Left hindlimb (tissue), 1 donor: ENCODE data around the gene HSD11B1.

Experiments
- DNase-seq: peaks from one replicate; pipeline ENCODE4 v3.0.0-alpha.2; 2018

HSD11B1 gene

DNA sequence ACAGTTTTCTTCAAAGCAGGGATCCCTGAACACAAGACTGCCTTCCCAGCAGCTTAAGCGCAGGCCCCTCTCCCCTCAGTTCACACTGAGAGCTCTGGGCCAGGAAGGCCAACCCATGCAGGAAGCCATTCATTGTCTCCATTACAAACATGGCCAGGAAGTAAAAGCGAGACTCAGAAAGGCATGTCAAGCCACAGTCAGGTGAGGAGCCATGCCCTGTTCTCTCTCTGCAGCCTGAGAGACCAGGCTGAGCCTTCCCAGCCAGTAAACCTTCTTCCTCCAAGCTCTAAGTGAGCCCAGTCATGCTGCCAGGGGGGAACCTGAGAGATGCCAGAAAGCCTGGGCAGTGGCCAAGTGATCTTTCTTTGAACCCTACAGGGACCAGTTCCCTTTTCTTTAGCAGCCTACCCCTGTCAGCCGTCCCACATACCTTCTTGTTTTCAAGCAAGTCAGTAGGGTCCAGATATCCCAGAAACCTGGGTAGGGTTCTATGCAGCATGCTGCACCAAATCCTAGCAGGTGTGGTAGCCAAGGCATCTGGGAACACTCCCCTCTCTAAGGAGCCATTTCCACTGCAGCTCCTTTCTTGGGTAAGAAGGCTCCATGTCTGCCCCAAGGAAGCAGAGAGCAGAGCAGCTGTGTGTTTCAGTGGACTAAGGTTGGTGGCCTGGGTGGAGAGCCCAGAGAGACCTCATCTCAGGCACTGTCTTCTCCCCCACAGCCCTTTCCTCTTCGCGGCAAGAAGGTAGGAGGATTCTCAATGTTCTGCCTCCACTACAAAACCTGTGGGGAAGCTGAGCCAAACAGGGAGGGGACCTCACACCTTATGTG lies 52.2 kb downstream of the HSD11B1 start:
- DNase-seq = no peak

DNA sequence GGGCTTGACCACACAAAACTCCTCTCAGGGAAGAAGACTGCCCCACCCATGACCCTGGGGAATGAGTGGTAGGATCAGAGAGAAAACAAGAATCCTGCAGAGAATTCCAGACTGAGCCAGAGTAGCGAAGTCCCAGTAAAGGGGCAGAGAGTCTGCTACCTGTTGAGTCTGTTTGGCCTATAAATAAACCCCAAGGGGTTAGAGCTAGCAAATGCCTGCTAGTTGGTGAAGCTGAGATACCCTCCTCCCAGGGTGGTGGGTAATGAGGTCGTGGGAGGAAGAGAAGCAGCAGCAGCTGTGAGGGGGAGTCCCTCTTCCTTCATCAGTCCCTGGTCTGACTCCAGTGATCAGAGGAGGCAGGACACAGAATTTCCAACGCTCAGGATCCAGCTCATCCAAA lies 53.8 kb downstream of the HSD11B1 start:
- no peak for DNase-seq

DNA sequence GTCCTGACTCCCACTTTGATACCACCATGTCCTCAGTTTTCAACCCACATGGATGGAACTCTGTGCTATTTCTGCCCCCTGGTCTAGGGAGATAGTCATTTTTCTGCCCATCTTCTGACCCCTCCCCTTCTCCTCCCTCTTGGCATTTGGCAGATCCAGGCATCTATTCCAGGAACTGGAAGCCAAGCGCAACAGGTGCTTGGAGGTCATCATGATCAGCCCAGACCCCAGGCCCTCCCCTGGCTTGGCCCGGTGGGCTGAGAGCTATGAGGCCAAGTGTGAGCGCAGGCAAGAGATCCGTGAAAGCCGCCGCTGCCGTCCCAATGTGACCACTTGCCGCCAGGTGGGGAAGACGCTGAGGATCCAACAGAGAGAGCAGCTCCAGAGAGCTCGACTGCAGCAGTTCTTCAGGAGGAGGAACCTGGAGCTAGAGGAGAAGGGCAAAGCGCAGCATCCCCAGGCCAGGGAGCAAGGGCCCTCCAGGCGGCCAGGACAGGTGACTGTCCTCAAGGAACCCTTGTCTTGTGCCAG lies 55.2 kb downstream of the HSD11B1 start:
- no peak for DNase-seq

DNA sequence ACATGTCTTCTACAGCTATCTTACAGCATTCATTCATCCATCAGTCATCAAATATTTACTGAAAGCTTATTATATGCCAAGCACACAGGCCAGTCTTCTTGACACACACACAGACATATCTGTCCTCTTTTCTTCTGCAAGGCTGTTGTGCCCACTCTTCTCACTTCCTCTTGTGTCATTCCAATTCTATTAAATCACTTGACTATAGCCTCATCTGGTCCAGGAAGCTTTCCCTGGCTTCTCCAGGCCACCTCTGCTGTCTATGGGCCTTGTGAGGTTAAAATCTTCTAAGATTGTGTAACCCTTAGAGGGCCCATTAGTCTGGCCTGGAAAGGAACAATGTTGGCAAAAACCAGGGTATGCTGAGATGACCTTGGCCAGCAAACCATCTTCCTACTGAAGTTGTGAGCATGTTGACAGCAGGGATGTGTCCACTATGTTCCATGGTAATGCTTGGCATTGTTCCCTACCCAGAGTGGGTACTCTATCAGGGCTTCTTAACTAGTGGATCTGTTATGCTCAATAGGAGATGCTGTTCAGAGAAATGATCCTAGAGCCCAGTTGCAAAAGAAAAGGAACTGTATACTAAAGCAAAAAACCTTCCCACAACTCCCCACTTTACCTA lies 56.5 kb downstream of the HSD11B1 start:
- DNase-seq = no peak

DNA sequence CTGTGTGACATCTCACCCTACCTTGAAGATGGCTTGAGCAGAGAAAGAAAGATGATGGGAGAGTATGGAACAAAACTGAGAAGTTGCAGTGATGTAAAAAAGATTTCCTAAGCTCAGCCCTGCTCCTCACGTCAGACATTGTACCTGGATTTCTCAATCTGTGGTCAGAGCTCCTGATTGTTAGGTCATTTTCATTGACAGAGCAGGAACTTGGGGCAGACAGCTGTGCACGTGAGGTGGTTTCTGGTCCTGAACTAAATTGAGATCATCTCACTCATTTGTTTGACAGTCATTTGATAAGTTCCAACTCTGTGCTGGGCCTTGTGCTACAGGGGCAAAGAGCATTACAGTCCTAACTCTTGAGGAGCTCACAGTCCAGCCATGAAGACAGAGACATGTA lies 61.4 kb downstream of the HSD11B1 start:
- no peak for DNase-seq

DNA sequence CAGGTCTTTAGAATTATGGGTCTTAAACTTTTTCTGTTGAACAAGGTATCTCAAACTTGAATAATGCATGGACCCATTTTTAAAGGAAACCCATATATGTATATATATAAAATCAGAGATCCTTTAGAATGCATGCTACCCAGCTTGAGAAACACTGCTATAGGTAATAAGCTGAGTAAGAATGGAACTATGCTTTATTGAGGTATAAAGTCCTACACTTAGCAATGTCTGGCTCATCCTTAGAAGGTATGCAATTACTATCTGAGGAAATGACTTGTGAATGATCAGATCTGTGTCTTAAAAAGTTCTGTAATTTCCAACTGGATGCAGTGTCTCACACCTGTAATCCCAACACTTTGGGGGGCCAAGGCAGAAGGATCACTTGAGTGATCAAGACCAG lies 62.5 kb downstream of the HSD11B1 start:
- no peak for DNase-seq

DNA sequence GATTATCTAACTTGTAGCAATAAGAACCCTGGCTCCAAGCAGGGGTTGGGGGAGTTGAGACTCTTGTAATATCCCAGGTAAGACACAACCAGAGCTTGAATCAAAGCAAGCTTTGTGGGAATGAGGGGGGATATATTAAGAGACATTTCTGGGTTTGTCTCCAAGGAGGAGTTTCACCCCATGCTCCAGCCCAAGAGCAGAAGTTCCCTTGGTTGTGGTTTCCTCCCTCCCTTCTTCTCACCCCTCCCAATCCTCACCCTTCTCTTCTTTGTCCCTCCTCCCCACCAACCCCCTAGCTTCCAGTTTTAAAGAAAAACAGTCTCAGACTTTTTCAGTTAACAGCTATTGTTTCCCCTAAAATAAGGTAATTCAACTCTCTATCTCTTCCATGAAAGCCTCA lies 63.1 kb downstream of the HSD11B1 start:
- DNase-seq = no peak

DNA sequence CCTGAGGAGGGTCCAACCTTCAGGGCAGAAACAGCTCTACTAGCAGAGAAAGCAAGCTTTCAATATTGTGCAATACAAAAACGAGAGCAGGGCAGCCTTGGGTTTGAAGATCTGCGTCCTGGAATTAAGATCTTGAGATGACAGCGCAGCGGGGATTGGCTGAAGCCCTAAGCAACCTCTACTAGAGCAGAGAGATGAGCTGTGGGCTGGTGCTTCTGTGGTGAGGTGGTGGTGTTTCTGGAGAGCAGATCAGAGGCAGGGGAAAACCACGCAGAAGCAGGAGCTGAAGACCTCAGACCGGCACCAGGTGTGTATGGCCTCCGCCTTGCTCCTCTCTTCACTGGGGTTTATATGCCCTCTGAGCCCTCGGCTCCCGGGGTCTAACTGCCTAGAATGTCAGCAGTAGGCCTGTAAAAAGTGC lies 63.7 kb downstream of the HSD11B1 start:
- no peak for DNase-seq

DNA sequence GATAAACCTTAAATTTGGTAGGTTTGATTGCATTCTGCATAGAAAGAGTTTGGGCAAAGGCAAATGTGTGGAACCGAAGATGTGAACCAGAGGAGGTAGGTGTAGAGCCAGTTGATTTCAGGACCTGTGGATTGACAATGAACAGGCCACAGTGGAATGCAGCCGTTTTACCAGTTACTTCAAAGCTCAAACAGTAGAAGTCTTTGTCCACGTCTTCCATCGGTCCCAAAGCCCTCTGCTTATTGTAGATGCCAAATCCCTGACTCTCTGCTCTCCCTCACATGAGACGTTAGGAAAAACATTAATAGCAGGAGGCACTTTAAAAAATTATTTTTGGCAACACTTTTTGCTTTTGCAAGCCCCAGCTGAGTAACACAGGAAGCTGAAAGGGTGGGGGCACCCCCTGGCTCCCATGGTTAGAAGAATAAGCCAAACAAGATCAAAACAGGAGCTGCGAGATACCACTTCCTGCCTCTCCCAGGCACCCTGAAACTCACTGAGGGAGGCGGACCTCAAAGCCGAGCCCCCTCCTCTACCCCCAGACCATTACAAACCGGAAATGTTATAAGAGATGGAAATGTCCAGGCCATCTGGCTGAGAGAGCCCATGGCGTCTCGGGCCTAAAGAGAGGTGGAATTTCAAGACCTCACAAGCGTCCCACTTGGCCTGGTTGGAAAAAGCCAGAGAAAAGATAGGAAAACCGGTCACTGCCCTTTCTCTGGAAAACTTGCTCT lies 64.7 kb downstream of the HSD11B1 start:
- DNase-seq = peak; percentile 68

DNA sequence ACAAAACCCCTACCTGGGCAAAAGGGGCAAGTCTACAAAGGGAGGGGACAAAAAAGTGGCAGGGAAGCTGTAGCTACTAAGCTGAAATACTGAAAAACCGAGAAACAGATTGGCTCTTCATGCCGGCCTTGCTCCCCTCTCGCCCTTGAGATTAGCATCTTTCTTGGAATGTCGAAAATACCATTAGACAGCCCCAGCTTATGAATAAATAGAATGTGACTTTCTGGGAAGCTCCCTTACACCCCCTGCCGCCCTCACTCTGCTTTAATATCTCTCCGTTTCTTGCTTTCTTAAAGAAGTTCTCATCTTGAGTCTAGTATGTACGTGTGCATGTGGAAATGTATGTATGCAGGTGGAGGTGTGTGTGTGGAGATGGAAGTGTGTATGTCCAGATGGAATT lies 65.3 kb downstream of the HSD11B1 start:
- no peak for DNase-seq

DNA sequence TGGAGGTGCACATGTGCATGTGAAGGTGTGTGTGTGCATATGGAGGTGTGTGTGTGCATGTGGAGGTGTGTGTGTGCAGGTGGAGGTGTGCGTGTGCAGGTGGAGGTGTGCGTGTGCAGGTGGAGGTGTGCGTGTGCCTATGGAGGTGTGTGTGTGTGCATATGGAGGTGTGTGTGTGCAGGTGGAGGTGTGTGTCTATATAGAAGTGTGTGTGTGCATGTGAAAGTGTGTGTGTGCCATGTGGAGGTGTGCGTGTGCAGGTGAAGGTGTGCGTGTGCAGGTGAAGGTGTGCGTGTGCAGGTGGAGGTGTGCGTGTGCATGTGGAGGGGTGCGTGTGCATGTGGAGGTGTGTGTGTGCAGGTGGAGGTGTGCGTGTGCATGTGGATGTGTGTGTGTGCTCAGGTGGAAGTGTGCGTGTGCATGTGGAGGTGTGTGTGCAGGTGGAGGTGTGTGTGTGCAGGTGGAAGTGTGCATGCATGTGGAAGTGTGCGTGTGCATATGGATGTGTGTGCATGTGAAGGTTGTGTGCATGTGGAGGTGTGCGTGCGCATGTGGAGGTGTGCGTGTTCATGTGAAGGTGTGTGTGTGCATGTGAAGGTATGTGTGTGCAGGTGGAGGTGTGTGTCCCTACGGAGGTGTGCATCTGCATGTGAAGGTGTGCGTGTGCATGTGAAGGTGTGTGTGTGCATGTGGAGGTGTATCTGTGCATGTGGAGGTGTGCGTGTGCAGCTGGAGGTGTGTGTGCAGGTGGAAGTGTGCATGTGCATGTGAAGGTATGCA lies 66.2 kb downstream of the HSD11B1 start:
- no peak for DNase-seq

DNA sequence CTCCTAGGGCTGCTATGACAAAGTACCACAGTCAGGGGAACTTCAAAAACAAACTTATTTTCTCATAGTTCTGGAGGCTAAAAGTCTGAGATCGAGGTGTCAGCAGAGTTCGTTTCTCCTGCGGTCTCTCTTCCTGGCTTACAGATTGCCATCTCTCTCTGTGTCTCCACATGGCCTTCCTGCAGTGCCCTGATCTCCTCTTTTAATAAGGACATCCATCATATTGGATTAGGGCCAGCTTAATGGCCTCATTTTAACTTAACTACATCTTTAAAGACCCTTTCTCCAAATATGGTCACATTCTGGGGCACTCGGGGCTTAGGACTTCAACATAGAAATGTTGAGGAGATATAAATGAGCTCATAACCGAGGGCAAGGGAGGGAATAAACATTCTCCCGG lies 67.5 kb downstream of the HSD11B1 start:
- no peak for DNase-seq

DNA sequence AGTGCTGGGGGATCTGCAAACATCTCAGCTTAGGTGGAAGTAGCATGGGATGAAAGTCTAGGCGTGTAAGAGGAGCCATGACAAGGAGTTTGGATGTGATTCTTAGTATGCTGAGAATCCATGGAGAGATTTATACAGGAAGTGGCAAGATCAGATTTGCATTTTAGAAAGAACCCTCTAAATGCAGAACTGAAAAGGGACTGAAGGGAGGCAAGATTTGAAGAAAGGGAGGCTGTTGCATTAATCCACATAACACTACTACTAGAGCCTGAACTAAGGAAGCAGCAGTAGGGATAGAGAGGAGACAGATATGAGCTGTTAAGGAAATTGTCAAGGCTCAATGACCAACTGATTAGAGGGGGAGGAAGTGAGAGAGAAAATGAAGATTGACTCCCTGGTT lies 69.9 kb downstream of the HSD11B1 start:
- DNase-seq = no peak

DNA sequence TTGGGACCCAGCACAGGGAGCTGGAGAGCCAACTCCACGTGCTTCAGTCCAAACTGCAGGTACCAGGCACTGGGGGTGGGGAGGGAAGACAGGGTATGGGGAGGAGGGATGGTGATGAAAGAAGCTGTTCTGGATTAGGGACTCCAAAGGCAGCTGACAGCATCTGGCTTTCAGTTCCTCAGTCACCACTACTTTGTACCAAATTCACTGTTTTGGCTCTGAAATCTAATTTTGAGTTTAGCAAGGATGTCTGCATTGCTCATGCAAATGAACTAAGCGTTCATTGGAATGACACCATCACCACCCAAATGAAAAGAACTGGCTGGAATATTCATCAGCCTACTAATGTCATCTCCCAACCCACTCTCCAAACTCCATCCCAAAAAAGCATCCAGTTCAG lies 71.0 kb downstream of the HSD11B1 start:
- DNase-seq = no peak

DNA sequence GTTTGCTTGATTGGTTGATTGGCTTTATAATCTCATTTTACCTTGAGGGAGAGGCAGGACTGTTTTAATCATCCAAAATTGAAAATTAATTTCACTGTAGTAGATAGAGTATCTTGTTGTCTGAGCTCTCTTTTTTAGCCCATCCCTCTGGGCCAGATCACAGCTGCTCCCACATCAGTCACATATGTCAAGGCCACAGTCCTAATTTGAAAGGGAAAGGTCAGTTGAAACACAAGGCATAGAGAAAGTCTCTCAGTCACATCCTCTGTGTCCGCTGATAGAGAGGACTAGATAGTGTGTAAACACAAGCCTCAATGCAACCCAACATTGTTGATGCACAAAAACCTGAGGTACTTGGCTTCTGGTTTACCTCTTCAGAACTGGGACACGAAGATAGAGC lies 72.9 kb downstream of the HSD11B1 start:
- no peak for DNase-seq

DNA sequence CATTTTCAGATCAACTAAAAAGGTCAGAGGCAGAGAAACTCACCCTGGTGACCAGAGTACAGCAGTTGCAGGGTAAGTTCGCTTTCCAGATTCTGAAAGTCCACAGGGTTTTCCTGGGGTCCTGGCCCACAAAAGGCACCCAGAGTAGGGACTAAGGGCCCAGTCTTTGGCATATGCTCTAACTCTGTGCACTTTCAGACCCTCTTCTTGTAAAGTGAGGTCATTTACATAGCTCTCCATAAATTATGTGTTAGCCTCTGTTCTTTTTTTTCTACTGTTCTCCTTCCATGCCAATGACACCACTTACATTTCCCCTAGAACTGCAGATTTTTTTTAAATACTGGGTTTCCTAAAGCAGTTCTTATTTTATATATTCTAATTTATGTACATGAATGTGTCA lies 73.5 kb downstream of the HSD11B1 start:
- no peak for DNase-seq

DNA sequence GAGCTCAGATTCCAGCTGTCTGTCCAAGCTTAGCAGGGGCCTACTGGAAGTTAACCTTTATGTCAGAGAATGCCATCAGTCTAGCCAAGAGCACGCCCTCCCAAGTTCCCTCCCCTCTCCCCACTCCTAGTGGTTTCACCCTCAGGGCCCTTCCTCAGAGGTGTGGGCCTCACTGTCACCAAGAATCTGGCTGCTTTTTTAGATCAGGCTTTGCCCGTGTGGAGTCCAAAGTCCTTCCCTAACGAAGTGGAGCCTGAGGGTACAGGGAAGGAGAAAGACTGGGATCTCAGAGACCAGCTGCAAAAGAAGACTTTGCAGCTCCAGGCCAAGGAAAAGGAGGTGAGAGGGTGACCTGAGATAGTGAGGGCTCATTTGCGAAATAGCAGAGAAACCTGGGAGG lies 75.6 kb downstream of the HSD11B1 start:
- no peak for DNase-seq

DNA sequence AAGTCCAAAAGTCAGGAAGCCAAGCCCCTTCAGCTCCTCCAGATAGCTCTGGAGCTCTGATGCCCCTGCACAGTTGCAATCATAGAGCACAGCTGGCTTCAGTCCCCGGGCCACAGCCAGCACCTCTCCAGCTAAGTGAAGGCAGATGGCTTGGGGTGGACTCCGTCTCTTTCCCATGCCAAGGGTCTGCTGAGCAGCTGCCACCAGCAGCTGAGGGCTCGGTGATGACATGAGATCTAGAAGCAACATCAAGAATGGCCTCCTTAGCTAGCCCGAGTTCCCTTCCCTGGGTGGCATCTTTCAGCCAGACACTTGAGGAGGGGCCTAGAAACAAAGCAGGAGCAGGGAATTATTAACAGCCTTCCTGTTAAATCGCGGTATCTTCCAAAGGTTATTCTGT lies 78.7 kb downstream of the HSD11B1 start:
- DNase-seq = no peak
